ENCODE results near the gene PERP. TPM values are rescaled to one million over a fixed set of nuclear protein-coding genes. Genes with fewer than 3 reads are reported as not detected.
A peak's percentile ranks its signal among the peaks of the same experiment; 100 is the strongest.

The PERP gene
- total RNA-seq, 1 experiment from 2014 or later = 85.9 TPM

- TF ChIP-seq ZBTB33 (IDR thresholded peaks at IDR 0.05; ENCODE audit: extremely low read depth, insufficient replicate concordance, low read length) (no peak), ATF3 (IDR thresholded peaks at IDR 0.05) (no peak), JUND (IDR thresholded peaks at IDR 0.05) (no peak)
Measured at GRCh38 chr6:138109042-138109997, 2.1 kb upstream of the PERP start (continued).

- peaks cover 0 to 3% of the 10 kb centered on the region in 2 experiments; a peak in 1 of 4 replicates for H3K36me3 ChIP-seq (ENCODE audit: control insufficient read depth in 1 of 2, insufficient read depth in 2 of 2, low read length in 2 of 2)
- peak overlapping the region; percentile 80 for H3K9ac ChIP-seq (ENCODE audit: low read length)
- peak overlapping the region; percentile 96 for H3K4me2 ChIP-seq (ENCODE audit: low read length)
- peaks cover 34% of the 10 kb centered on the region for H3K79me2 ChIP-seq (ENCODE audit: insufficient read depth, low read length)
- no peaks in the 10 kb centered on the region for H4K20me1 ChIP-seq (ENCODE audit: insufficient read depth)
- TF ChIP-seq SIN3A (IDR thresholded peaks at IDR 0.05; ENCODE audit: low read depth) (0 out of 2 replicates have a peak, but pooled peaks have one; percentile 33), FOSL1 (IDR thresholded peaks at IDR 0.05; ENCODE audit: low read depth) (no peak), CTCF (IDR thresholded peaks at IDR 0.05 in 2 of 3, conservative IDR thresholded peaks at IDR 0.05 in 1 of 3; ENCODE audit: borderline replicate concordance in 1 of 3, insufficient read depth in 1 of 3, low read depth in 2 of 3, low read length in 2 of 3) (no peak), TCF7L2 (IDR thresholded peaks at IDR 0.05; ENCODE audit: borderline replicate concordance, extremely low read depth, insufficient read depth, insufficient read length) (peak; percentile 6), ATF3 (IDR thresholded peaks at IDR 0.05) (no peak), CBX3 (IDR thresholded peaks at IDR 0.05; ENCODE audit: low read depth) (no peak), MAX (IDR thresholded peaks at IDR 0.05) (peak; percentile 59), POLR2AphosphoS5 (IDR thresholded peaks at IDR 0.05; ENCODE audit: low read depth, low read length) (no peak), ZFX (IDR thresholded peaks at IDR 0.05) (no peak), SP1 (IDR thresholded peaks at IDR 0.05; ENCODE audit: low read depth) (peak; percentile 38), JUND (IDR thresholded peaks at IDR 0.05) (no peak), YY1 (IDR thresholded peaks at IDR 0.05; ENCODE audit: extremely low read depth, insufficient replicate concordance, low read depth, low read length) (no peak), ELF1 (IDR thresholded peaks at IDR 0.05; ENCODE audit: borderline replicate concordance, low read depth) (no peak), SRF (IDR thresholded peaks at IDR 0.05; ENCODE audit: low read depth) (no peak)
- peak overlapping the region; percentile 75 to 78 for H3K4me3 ChIP-seq (replicated peaks in 1 of 2; ENCODE audit: low read depth in 1 of 2, low read length in 2 of 2)
- peaks cover 13 to 33% of the 10 kb centered on the region in 2 experiments for H3K4me1 ChIP-seq (ENCODE audit: control insufficient read depth in 1 of 2, insufficient read depth in 2 of 2, low read length in 2 of 2)
- ATAC-seq (peak; percentile 73), DNase-seq (ENCODE audit: low read depth, low spot score) (peak; percentile 57)
- ChIA-PET POLR2A (interaction anchor here (1.1 to 1.6 kb wide), 3 partner anchors 101 to 107 kb away, joined by 4 to 13 read pairs (median 10); no protein-coding TSS in a partner anchor), CTCF (interaction anchor here (0.7 to 2.8 kb wide), 5 partner anchors 9 to 163 kb away, joined by 3 to 102 read pairs (median 4); no protein-coding TSS in a partner anchor), RAD21 (ENCODE audit: low non-redundant PET in 1 of 2, low total read pairs in 2 of 2, uncharacterized antibody in 2 of 2, unreplicated experiment in 2 of 2) (interaction anchor here (0.6 to 1.8 kb wide), 5 partner anchors 92 to 106 kb away, joined by 3 to 13 read pairs (median 6); no protein-coding TSS in a partner anchor)
- peak overlapping the region; percentile 92 for H3K27ac ChIP-seq (ENCODE audit: low read depth, low read length)
- intact Hi-C loops (cut with micrococcal nuclease) = loop anchor here (2.0 to 5.0 kb wide), 3 partner anchors 241 to 836 kb away; partner anchors contain the start of gene TNFAIP3
- H3K27me3 ChIP-seq (ENCODE audit: insufficient read depth, low read length) = no peaks in the 10 kb centered on the region
- H2AFZ ChIP-seq (ENCODE audit: low read depth, low read length, poor library complexity, severe bottlenecking) = peak overlapping the region; percentile 89
- BruUV-seq (replicated peaks) = TSS peak; percentile 64
- no peaks in the 10 kb centered on the region for H3K9me3 ChIP-seq (ENCODE audit: control insufficient read depth in 1 of 2, insufficient read depth in 1 of 2, low read depth in 1 of 2, low read length in 2 of 2)
- H3K9me2 ChIP-seq (ENCODE audit: insufficient read depth) = no peaks in the 10 kb centered on the region
Measured at GRCh38 chr6:138107752-138108592, 753 bp upstream of the PERP start.

Data from HCT116 (cell line).